Smooth muscle cell (in vitro differentiated cells): ENCODE measurements around the gene ARRDC5. TPM values are rescaled to one million over a fixed set of nuclear protein-coding genes. Genes with fewer than 3 reads are reported as not detected.

Experiments
- DNase-seq: peaks from one replicate; lab custom pipeline; 2025; ENCODE audit not compliant: unreplicated experiment; lab: John Stamatoyannopoulos, UW
- H2AFZ ChIP-seq: fragments of 200-600 bp; sonication (generic); 2 replicates; pipeline ENCODE4 v1.6.0; 2016; ENCODE audit warnings: antibody characterized with exemption, low read depth, mild to moderate bottlenecking
- H3F3A ChIP-seq: fragments of 200-600 bp; sonication (generic); 2 replicates; pipeline ENCODE4 v1.6.0; 2017; ENCODE audit warnings: antibody characterized with exemption, low read depth
- H3K27ac ChIP-seq: fragments of 200-600 bp; sonication (generic); 2 replicates; pipeline ENCODE4 v1.5.1; 2016; ENCODE audit warnings: low read depth, mild to moderate bottlenecking
- H3K27me3 ChIP-seq: fragments of 200-600 bp; sonication (generic); 2 replicates; pipeline ENCODE4 v1.6.1; 2016; ENCODE audit warnings: low read depth, mild to moderate bottlenecking
- H3K36me3 ChIP-seq: fragments of 200-600 bp; sonication (generic); 2 replicates; pipeline ENCODE4 v1.5.1; 2016; ENCODE audit warnings: low read depth
- H3K4me1 ChIP-seq: fragments of 200-600 bp; sonication (generic); 2 replicates; pipeline ENCODE4 v1.5.1; 2016; ENCODE audit warnings: low read depth
- H3K4me2 ChIP-seq: fragments of 200-600 bp; sonication (generic); 2 replicates; pipeline ENCODE4 v1.6.0; 2016; ENCODE audit warnings: mild to moderate bottlenecking
- H3K4me3 ChIP-seq: fragments of 200-600 bp; sonication (generic); 2 replicates; pipeline ENCODE4 v1.5.1; 2016; ENCODE audit warnings: mild to moderate bottlenecking
- H3K79me2 ChIP-seq: fragments of 200-600 bp; sonication (generic); 2 replicates; pipeline ENCODE4 v1.6.0; 2016; ENCODE audit warnings: low read depth, mild to moderate bottlenecking
- H3K9ac ChIP-seq: fragments of 200-600 bp; sonication (generic); 2 replicates; pipeline ENCODE4 v1.6.0; 2016; ENCODE audit warnings: low read depth
- H3K9me3 ChIP-seq: fragments of 200-600 bp; sonication (generic); replicated peaks from 2 replicates; pipeline ENCODE4 v1.5.1; 2016; ENCODE audit warnings: low read depth
- H4K20me1 ChIP-seq: fragments of 200-600 bp; sonication (generic); 2 replicates; pipeline ENCODE4 v1.6.0; 2016; ENCODE audit warnings: low read depth
- CTCF ChIP-seq: fragments of 200-600 bp; sonication (generic); IDR thresholded peaks from 2 replicates; pipeline ENCODE4 v1.5.1; 2017; ENCODE audit warnings: borderline replicate concordance, mild to moderate bottlenecking, antibody characterized with exemption; ENCODE audit not compliant: insufficient read depth, poor library complexity, severe bottlenecking
- WGBS: methylation state at CpG from one replicate; pipeline ENCODE4 v1.1.7; 2016; ENCODE audit warnings: low lambda C conversion rate; 5-methylcytosine and 5-hydroxymethylcytosine counted together
- polyA plus RNA-seq: library from polyadenylated mRNA; unstranded; fragments of >200 nt; fragmentation: Nextera tagmentation; extraction: Ambion mirVana; gene quantifications from 2 replicates; pipeline ENCODE4 v1.2.1, GENCODE V29; 2016
- total RNA-seq: library from RNA; depleted of rRNA; stranded (reverse); fragments of >200 nt; gene quantifications from 2 replicates; pipeline ENCODE4 v1.2.3, GENCODE V29; 2014

ARRDC5 gene
- total and polyA plus RNA-seq, 2 experiments from 2014 or later, result not detected

DNA sequence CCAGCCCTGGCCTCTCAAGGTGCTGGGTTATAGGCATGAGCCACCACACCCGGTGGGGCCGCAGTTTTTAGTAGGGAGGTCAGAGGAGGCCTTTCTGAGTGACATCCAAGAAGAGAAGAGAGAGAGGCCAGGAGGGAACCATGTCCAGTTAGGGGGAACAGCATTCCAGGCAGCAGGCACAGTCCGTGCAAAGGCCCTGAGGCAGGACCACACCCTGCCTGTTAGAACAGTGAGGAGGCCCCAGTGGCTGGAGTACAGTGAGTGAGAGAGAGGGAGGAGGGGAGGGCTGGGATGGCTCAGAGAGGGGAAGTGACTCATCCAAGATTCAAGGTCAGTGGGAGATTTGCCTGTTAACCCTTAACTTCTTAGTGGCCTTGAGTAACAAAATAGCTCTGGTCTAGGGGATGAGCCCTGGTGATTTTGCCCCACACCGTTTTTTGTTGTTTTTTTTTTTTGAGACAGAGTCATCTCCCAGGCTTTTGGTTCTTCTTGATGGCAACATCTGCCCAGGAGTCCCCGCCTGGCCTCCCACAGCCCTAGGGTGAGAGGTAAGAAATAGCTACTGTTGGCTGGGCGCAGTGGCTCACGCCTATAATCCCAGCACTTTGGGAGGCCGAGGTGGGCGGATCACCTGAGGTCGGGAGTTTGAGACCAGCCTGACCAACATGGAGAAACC, 32.5 kb downstream of the ARRDC5 start:
- H3F3A ChIP-seq, result peaks cover 15% of the 10 kb centered on the region
- no peak overlapping the region for H2AFZ ChIP-seq
- peaks cover 21% of the 10 kb centered on the region for H3K79me2 ChIP-seq
- peak; percentile 11 for DNase-seq
- H3K9ac ChIP-seq, result peak overlapping the region; percentile 39
- no peak overlapping the region for H3K4me3 ChIP-seq
- peaks cover 3% of the 10 kb centered on the region for H3K4me1 ChIP-seq
- H3K36me3 ChIP-seq, result no peaks in the 10 kb centered on the region
- WGBS, result 48% methylated on average over 10 of the region's 10 CpGs
- H4K20me1 ChIP-seq, result peaks cover 17% of the 10 kb centered on the region
- no peaks in the 10 kb centered on the region for H3K27me3 ChIP-seq
- H3K4me2 ChIP-seq, result peak overlapping the region; percentile 3
- TF ChIP-seq CTCF, result no peak
- H3K9me3 ChIP-seq, result no peaks in the 10 kb centered on the region
- H3K27ac ChIP-seq, result peak overlapping the region; percentile 88

GRCh38 chr19:4868286-4868834, 34.3 kb downstream of the ARRDC5 start:
- WGBS, result 87% methylated on average over 10 of the region's 10 CpGs

GRCh38 chr19:4867534-4868285, 35.0 kb downstream of the ARRDC5 start, which contains the start of gene PLIN3:
Gene PLIN3, minus strand, starts transcription at chr19:4867667. Its CDS starts 6,273 bp downstream, at chr19:4861394.
- WGBS, result 7% methylated on average over 32 of the region's 46 CpGs
- DNase-seq, result peak; percentile 95
- H3K9me3 ChIP-seq, result no peaks in the 10 kb centered on the region

More at GRCh38 chr19:4868286-4868834, 34.3 kb downstream of the ARRDC5 start:
- Histone ChIP-seq H3F3A (peaks cover 15% of the 10 kb centered on the region), H3K36me3 (no peaks in the 10 kb centered on the region), H3K79me2 (peaks cover 39% of the 10 kb centered on the region), H3K9ac (no peak overlapping the region), H3K4me2 (no peak overlapping the region), H3K4me1 (peaks cover 3% of the 10 kb centered on the region), H3K4me3 (no peak overlapping the region), H3K9me3 (no peaks in the 10 kb centered on the region), H2AFZ (no peak overlapping the region), H3K27me3 (no peaks in the 10 kb centered on the region), H3K27ac (peak overlapping the region; percentile 88), H4K20me1 (peaks cover 35% of the 10 kb centered on the region)
- DNase-seq, result no peak
- no peak for TF ChIP-seq CTCF

More at GRCh38 chr19:4867534-4868285, 35.0 kb downstream of the ARRDC5 start, which contains the start of gene PLIN3:
- peaks cover 40% of the 10 kb centered on the region for H4K20me1 ChIP-seq
- H3K4me3 ChIP-seq, result peak within 1 kb of the TSS; percentile 96
- peaks cover 3% of the 10 kb centered on the region for H3K4me1 ChIP-seq
- H3K4me2 ChIP-seq, result peak within 1 kb of the TSS; percentile 98
- H3K79me2 ChIP-seq, result peaks cover 43% of the 10 kb centered on the region
- no peaks in the 10 kb centered on the region for H3K36me3 ChIP-seq
- H3K27me3 ChIP-seq, result no peaks in the 10 kb centered on the region
- peak within 1 kb of the TSS; percentile 69 for H2AFZ ChIP-seq
- peak within 1 kb of the TSS; percentile 86 for H3K9ac ChIP-seq
- H3K27ac ChIP-seq, result peak within 1 kb of the TSS; percentile 88
- peaks cover 15% of the 10 kb centered on the region for H3F3A ChIP-seq
- no peak for TF ChIP-seq CTCF
